GM18517 (cell line): ENCODE measurements around the gene SRI.
"Not testable (repeated sequence)": the region's sequence is repeated elsewhere in the genome, so short reads cannot be mapped to it uniquely, and the experiment has no call there.

Source experiments
- ATAC-seq: cut with Tn5 transposase; IDR thresholded peaks from one replicate; pipeline ENCODE4 v1.9.1; 2021; ENCODE audit warnings: mild to moderate bottlenecking, moderate library complexity; ENCODE audit not compliant: unreplicated experiment

Gene SRI

GRCh38 chr7:88219781-88220747, at the start of gene SRI:
TSS of gene SRI (minus strand) at chr7:88220038. CDS start at chr7:88220026, 12 bp downstream.
- peak; percentile 44 for ATAC-seq

- no peak for ATAC-seq
Observed at GRCh38 chr7:88269586-88269985, 49.7 kb upstream of the SRI start.

- no peak for ATAC-seq
Observed at GRCh38 chr7:88268858-88269257, 49.0 kb upstream of the SRI start.

- ATAC-seq, result no peak
Observed at GRCh38 chr7:88268051-88268450, 48.2 kb upstream of the SRI start.

- no peak for ATAC-seq
Observed at GRCh38 chr7:88267421-88267820, 47.6 kb upstream of the SRI start.

- not testable (repeated sequence) for ATAC-seq
Observed at GRCh38 chr7:88264987-88265386, 45.1 kb upstream of the SRI start.

GRCh38 chr7:88262562-88262961, 42.7 kb upstream of the SRI start:
- ATAC-seq, result no peak

GRCh38 chr7:88260719-88261118, 40.9 kb upstream of the SRI start:
- ATAC-seq, result no peak

GRCh38 chr7:88259656-88260380, 40.0 kb upstream of the SRI start:
- no peak for ATAC-seq

GRCh38 chr7:88258296-88258695, 38.5 kb upstream of the SRI start:
- not testable (repeated sequence) for ATAC-seq

GRCh38 chr7:88256906-88257305, 37.1 kb upstream of the SRI start:
- ATAC-seq, result no peak

GRCh38 chr7:88254721-88255424, 35.0 kb upstream of the SRI start:
- no peak for ATAC-seq

- no peak for ATAC-seq
Observed at GRCh38 chr7:88253640-88254039, 33.8 kb upstream of the SRI start.

GRCh38 chr7:88244258-88244657, 24.4 kb upstream of the SRI start:
- ATAC-seq, result no peak

- ATAC-seq, result peak; percentile 75
Observed at GRCh38 chr7:88243345-88243909, 23.6 kb upstream of the SRI start.

GRCh38 chr7:88239852-88240251, 20.0 kb upstream of the SRI start:
- no peak for ATAC-seq

- no peak for ATAC-seq
Observed at GRCh38 chr7:88233828-88234227, 14.0 kb upstream of the SRI start.

GRCh38 chr7:88230646-88231045, 10.8 kb upstream of the SRI start:
- no peak for ATAC-seq

- ATAC-seq, result no peak
Observed at GRCh38 chr7:88229302-88229995, 9.6 kb upstream of the SRI start.

GRCh38 chr7:88226886-88227516, 7.2 kb upstream of the SRI start:
- ATAC-seq, result no peak
